GM10266 (cell line): ENCODE results near the gene DNMT1.

Source experiments
- DNase-seq: peaks from one replicate; pipeline ENCODE4 v3.0.0; 2012; ENCODE audit errors: extremely low spot score
- CTCF ChIP-seq: IDR thresholded peaks from 2 replicates; pipeline ENCODE4 v1.5.1; 2012; ENCODE audit warnings: mild to moderate bottlenecking, low read depth; ENCODE audit not compliant: control insufficient read depth, insufficient read depth; ENCODE audit errors: missing control alignments

Gene DNMT1

GRCh38 chr19:10163536-10163935, 31.2 kb downstream of the DNMT1 start:
- no peak for TF ChIP-seq CTCF
- DNase-seq = no peak

- no peak for DNase-seq
- no peak for TF ChIP-seq CTCF
These were observed 35.1 kb downstream of the DNMT1 start for GRCh38 chr19:10159610-10160009.

GRCh38 chr19:10158485-10158884, 36.3 kb downstream of the DNMT1 start:
- TF ChIP-seq CTCF = no peak
- DNase-seq = no peak

- DNase-seq = no peak
- no peak for TF ChIP-seq CTCF
These were observed 36.7 kb downstream of the DNMT1 start for GRCh38 chr19:10158071-10158470.

GRCh38 chr19:10155839-10156238, 38.9 kb downstream of the DNMT1 start:
- no peak for DNase-seq
- TF ChIP-seq CTCF = no peak

- DNase-seq = no peak
- no peak for TF ChIP-seq CTCF
These were observed 42.7 kb downstream of the DNMT1 start for GRCh38 chr19:10152100-10152499.

GRCh38 chr19:10151521-10151920, 43.2 kb downstream of the DNMT1 start:
- no peak for DNase-seq
- no peak for TF ChIP-seq CTCF
